Mammary epithelial cell (primary cell): Measurements from ENCODE around the gene TECPR2.

Source experiments
- EZH2 ChIP-seq: IDR thresholded peaks from 2 replicates; pipeline ENCODE4 v1.6.1; 2012; ENCODE audit warnings: low read length, inconsistent platforms, borderline replicate concordance
- TF ChIP-seq, protein P1 (sequence below), 2 donors: IDR thresholded peaks in 1 of 2; conservative IDR thresholded peaks in 1 of 2; 2 replicates each; pipeline ENCODE4 v1.5.1; 2011 to 2012; ENCODE audit warnings: inconsistent platforms in 2 of 2, low read length in 2 of 2, mild to moderate bottlenecking in 2 of 2, control low read depth in 1 of 2, low read depth in 1 of 2; ENCODE audit not compliant: insufficient read depth in 1 of 2; ENCODE audit errors: extremely low read depth in 1 of 2

DNA sequence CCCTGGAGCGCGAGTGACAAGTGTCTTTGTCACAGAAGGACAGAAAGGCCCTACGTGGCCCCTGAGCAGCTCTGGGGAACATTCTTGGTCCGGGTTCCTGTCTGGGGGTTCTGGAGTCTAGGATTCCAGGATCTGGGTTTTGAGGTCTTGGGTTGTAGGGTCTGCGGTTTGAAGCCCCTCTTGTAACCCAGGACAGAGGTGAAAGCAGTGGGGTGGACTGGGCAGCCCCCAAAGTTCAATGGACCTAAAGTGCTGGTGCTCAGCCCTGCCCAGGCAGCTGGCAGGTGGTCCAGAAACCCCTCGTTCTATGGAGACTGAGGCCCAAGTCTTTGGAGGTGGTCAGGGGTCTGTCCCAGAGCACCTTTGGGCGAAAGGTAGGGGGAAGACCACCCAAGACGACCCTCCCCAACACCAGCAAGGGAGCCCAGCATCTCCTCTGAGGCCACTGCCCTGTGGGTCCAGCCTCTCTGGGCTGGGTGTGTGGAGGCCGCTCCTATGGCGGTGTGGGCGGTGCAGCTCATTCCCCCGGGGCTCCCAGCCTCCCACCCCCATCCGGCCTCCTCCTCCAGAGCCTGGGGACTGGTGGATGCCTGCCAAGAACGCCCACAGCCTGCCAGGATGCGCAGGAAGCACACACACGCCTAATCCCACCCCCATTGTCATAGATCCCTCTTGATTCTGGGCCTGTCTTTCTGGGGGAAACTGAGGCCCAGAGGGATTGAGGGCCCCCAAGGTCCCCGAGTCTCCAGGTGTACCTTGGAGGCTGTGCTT lies 177.0 kb downstream of the TECPR2 start:
- TF ChIP-seq, protein P1, sequence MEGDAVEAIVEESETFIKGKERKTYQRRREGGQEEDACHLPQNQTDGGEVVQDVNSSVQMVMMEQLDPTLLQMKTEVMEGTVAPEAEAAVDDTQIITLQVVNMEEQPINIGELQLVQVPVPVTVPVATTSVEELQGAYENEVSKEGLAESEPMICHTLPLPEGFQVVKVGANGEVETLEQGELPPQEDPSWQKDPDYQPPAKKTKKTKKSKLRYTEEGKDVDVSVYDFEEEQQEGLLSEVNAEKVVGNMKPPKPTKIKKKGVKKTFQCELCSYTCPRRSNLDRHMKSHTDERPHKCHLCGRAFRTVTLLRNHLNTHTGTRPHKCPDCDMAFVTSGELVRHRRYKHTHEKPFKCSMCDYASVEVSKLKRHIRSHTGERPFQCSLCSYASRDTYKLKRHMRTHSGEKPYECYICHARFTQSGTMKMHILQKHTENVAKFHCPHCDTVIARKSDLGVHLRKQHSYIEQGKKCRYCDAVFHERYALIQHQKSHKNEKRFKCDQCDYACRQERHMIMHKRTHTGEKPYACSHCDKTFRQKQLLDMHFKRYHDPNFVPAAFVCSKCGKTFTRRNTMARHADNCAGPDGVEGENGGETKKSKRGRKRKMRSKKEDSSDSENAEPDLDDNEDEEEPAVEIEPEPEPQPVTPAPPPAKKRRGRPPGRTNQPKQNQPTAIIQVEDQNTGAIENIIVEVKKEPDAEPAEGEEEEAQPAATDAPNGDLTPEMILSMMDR (conservative IDR thresholded peaks at IDR 0.05 in 1 of 2, IDR thresholded peaks at IDR 0.05 in 1 of 2; ENCODE audit: extremely low read depth in 1 of 2, insufficient read depth in 1 of 2, low read depth in 1 of 2, low read length in 2 of 2) = no peak
- no peak for TF ChIP-seq EZH2
